ENCODE data around the gene FCN1.
"Not testable (repeated sequence)": the region's sequence is repeated elsewhere in the genome, so short reads cannot be mapped to it uniquely, and the experiment has no call there.

Gene FCN1

DNA sequence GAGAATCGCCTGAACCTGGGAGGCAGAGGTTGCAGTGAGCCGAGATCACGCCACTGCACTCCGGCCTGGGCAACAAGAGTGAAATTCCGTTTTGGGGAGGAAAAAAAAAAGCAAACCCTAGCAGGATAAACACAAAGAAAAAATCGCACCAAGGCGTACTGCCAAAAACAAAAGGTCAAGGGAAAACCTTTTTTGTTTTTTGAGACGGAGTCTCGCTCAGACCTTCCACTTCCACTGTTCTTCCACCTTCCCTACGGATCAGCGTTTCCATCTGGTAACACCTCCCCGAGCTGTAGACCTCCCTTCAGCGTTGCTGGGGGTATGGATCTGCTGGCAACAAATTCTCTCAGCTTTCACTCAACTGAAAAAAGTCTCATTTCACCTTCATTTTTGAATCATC, 57.2 kb downstream of the FCN1 start:
- no peak for TF ChIP-seq Cebpa-rat (IDR thresholded peaks at IDR 0.05)
- Histone ChIP-seq H4K20me1 (no peaks in the 10 kb centered on the region), H3K9me3 (peaks cover 5% of the 10 kb centered on the region; the same call in 1 of the 2 replicates), H3K4me3 (no peak overlapping the region), H3K9ac (no peak overlapping the region), H3K4me2 (no peak overlapping the region), H3K4me1 (no peaks in the 10 kb centered on the region), H3K36me3 (no peaks in the 10 kb centered on the region), H3K27ac (no peak overlapping the region), H3K27me3 (no peaks in the 10 kb centered on the region)

DNA sequence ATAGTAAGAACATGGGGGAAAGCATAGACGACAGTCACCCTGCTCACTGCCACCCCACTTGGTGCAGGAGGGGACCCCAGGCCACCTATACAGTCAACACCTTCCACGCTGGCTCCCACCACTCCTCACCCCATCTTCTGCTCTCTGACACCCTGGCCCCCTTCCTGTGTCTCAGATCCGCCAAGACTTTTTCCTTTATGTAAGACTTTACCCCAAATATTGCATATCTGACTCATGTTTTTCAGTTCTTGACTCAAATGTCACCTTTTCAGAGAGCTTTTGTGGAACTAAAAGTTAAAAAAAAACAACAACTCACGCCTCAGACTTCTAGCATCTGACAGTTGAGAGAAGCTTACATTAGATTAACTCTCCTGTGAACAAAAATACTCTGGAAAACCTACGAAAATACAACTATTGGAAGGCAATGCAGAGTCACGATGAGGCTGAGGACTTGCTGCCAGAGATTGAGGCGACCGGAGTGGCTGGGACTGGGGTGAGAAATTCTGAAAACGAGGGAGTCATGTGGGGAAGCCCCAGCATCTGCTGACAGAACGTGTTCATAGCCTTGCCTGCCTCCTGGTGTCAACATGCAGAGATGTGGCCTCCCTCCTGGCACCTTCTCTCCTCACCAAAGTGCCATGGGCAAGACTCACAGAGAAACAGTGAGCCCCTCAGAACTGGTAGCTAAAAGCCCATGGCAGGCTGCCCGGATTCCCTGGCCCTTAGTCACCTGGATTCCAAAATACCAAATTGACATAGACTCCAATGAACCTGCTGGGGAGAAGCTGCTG, 59.5 kb downstream of the FCN1 start:
- H3K9ac ChIP-seq, result no peak overlapping the region
- no peak overlapping the region for H3K27ac ChIP-seq
- no peak overlapping the region for H3K4me3 ChIP-seq
- peaks cover 5% of the 10 kb centered on the region; the same call in 1 of the 2 replicates for H3K9me3 ChIP-seq
- no peak for TF ChIP-seq Cebpa-rat (IDR thresholded peaks at IDR 0.05)
- H4K20me1 ChIP-seq, result no peaks in the 10 kb centered on the region
- H3K36me3 ChIP-seq, result no peaks in the 10 kb centered on the region
- H3K27me3 ChIP-seq, result no peaks in the 10 kb centered on the region
- no peak overlapping the region for H3K4me2 ChIP-seq
- H3K4me1 ChIP-seq, result no peaks in the 10 kb centered on the region

DNA sequence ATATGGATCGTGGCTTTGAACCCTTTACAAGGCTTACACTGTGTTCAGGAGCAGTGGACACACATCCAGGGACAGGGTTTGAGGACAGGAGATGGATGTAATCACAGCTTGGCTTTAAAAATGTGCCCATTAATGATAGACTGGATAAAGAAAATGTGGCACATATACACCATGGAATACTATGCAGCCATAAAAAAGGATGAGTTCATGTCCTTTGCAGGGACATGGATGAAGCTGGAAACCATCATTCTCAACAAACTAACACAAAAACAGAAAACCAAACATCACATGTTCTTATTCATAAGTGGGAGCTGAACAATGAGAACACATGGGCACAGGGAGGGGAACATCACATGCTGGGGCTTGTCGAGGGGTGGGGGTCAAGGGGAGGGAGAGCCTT, 60.3 kb downstream of the FCN1 start:
- H3K27ac ChIP-seq, H4K20me1 ChIP-seq, H3K4me1 ChIP-seq: not testable (repeated sequence)

DNA sequence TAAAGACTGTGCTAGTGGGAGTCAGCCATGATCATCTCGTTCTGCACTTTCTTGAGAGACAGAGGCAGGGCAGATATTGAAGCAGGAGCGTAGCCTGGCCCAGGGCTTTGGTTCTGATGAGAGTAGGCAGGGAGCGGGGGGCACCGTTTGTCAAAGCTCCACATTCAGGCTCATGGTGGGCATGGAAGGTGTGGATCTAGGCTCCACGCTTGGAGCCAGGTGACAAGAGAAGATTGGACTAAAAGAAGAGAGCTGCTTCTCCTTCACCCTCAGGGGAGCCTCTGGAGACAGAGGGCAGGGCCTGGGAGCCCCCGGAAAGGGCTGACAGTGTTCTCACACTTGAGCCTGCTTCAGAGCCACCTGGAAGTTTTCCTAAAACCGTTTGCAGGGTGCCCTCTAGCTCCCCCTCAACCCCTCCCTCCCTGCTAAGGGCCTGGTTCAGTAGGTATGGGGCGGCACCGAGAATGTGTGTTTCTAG, 61.8 kb downstream of the FCN1 start:
- no peak overlapping the region for H3K4me2 ChIP-seq
- TF ChIP-seq Cebpa-rat (IDR thresholded peaks at IDR 0.05), result no peak
- no peaks in the 10 kb centered on the region for H3K4me1 ChIP-seq
- H3K27me3 ChIP-seq, result no peaks in the 10 kb centered on the region
- H3K4me3 ChIP-seq, result no peak overlapping the region
- H3K9me3 ChIP-seq, result peaks cover 8% of the 10 kb centered on the region
- H3K27ac ChIP-seq, result no peak overlapping the region
- H3K36me3 ChIP-seq, result no peaks in the 10 kb centered on the region
- H4K20me1 ChIP-seq, result no peaks in the 10 kb centered on the region
- H3K9ac ChIP-seq, result no peak overlapping the region

More for the DNA sequence above, 60.3 kb downstream of the FCN1 start:
- not testable (repeated sequence) for H3K9ac ChIP-seq, H3K27me3 ChIP-seq, H3K9me3 ChIP-seq, H3K4me3 ChIP-seq, H3K36me3 ChIP-seq, H3K4me2 ChIP-seq

Measured in BLaER1 (cell line).